Type B pancreatic cell (in vitro differentiated cells): Measurements from ENCODE around the gene TMEM69. TPM values are rescaled to one million over a fixed set of nuclear protein-coding genes. Genes with fewer than 3 reads are reported as not detected.
A peak's percentile ranks its signal among the peaks of the same experiment; 100 is the strongest.

Experiments
- DNase-seq: peaks from one replicate; pipeline ENCODE4 v3.0.0; 2021; ENCODE audit warnings: mixed read lengths; ENCODE audit not compliant: unreplicated experiment; ENCODE audit errors: extremely low spot score
- H3K27ac Mint-ChIP-seq: 2 replicates; pipeline ENCODE4 v1.8.0; 2021; ENCODE audit warnings: mild to moderate bottlenecking, mixed read lengths
- H3K27me3 Mint-ChIP-seq: 2 replicates; pipeline ENCODE4 v1.8.0; 2021; ENCODE audit warnings: mixed read lengths
- H3K36me3 Mint-ChIP-seq: 2 replicates; pipeline ENCODE4 v1.8.0; 2021; ENCODE audit warnings: mixed read lengths
- H3K4me1 Mint-ChIP-seq: one replicate; pipeline ENCODE4 v1.8.0; 2021; ENCODE audit warnings: mixed read lengths; ENCODE audit not compliant: unreplicated experiment
- H3K4me3 Mint-ChIP-seq: 2 replicates; pipeline ENCODE4 v1.8.0; 2021; ENCODE audit warnings: mild to moderate bottlenecking, mixed read lengths
- H3K9me3 Mint-ChIP-seq: 2 replicates; pipeline ENCODE4 v1.8.0; 2021; ENCODE audit warnings: mixed read lengths
- CTCF ChIP-seq: fragments of 200-600 bp; sonication (generic); conservative IDR thresholded peaks from 2 replicates; pipeline ENCODE4 v1.5.0; 2021; ENCODE audit warnings: antibody characterized with exemption, mild to moderate bottlenecking
- total RNA-seq: library from RNA; stranded (reverse); gene quantifications from 2 replicates; pipeline ENCODE4 v1.2.1, GENCODE V29; 2021; ENCODE audit warnings: low replicate concordance

Gene TMEM69
- total RNA-seq, 1 donor from 2014 or later = 26.0 TPM

- H3K9me3 Mint-ChIP-seq = no peaks in the 10 kb centered on the region
- no peak for DNase-seq
- H3K4me3 Mint-ChIP-seq = no peak overlapping the region
- no peak for TF ChIP-seq CTCF
- H3K36me3 Mint-ChIP-seq = peaks cover 22% of the 10 kb centered on the region
- H3K27me3 Mint-ChIP-seq = no peaks in the 10 kb centered on the region
- H3K27ac Mint-ChIP-seq = peak overlapping the region; percentile 29
- peaks cover 6% of the 10 kb centered on the region for H3K4me1 Mint-ChIP-seq
Observed at GRCh38 chr1:45660336-45660735, 27.6 kb upstream of the TMEM69 start.

- H3K9me3 Mint-ChIP-seq = no peaks in the 10 kb centered on the region
- no peak overlapping the region for H3K27ac Mint-ChIP-seq
- TF ChIP-seq CTCF = no peak
- peaks cover 32% of the 10 kb centered on the region for H3K36me3 Mint-ChIP-seq
- H3K27me3 Mint-ChIP-seq = no peaks in the 10 kb centered on the region
- DNase-seq = no peak
- no peak overlapping the region for H3K4me3 Mint-ChIP-seq
- peaks cover 13% of the 10 kb centered on the region for H3K4me1 Mint-ChIP-seq
Observed at GRCh38 chr1:45666836-45667235, 21.1 kb upstream of the TMEM69 start.

- no peaks in the 10 kb centered on the region for H3K27me3 Mint-ChIP-seq
- no peak for DNase-seq
- peaks cover 35% of the 10 kb centered on the region for H3K36me3 Mint-ChIP-seq
- H3K4me3 Mint-ChIP-seq = no peak overlapping the region
- no peaks in the 10 kb centered on the region for H3K9me3 Mint-ChIP-seq
- no peak overlapping the region for H3K27ac Mint-ChIP-seq
- H3K4me1 Mint-ChIP-seq = peaks cover 13% of the 10 kb centered on the region
- no peak for TF ChIP-seq CTCF
Observed at GRCh38 chr1:45667321-45668111, 20.5 kb upstream of the TMEM69 start.

GRCh38 chr1:45668526-45668925 is 19.5 kb upstream of the TMEM69 start:
- no peak overlapping the region for H3K4me3 Mint-ChIP-seq
- H3K27ac Mint-ChIP-seq = no peak overlapping the region
- no peak for DNase-seq
- H3K4me1 Mint-ChIP-seq = peaks cover 7% of the 10 kb centered on the region
- TF ChIP-seq CTCF = no peak
- H3K36me3 Mint-ChIP-seq = peaks cover 37% of the 10 kb centered on the region
- no peaks in the 10 kb centered on the region for H3K27me3 Mint-ChIP-seq
- no peaks in the 10 kb centered on the region for H3K9me3 Mint-ChIP-seq

- Mint-ChIP-seq H3K4me1 (peaks cover 8% of the 10 kb centered on the region), H3K9me3 (no peaks in the 10 kb centered on the region), H3K36me3 (peaks cover 38% of the 10 kb centered on the region), H3K27ac (no peak overlapping the region), H3K27me3 (no peaks in the 10 kb centered on the region), H3K4me3 (no peak overlapping the region)
- no peak for TF ChIP-seq CTCF
- no peak for DNase-seq
Observed at GRCh38 chr1:45669379-45669778, 18.6 kb upstream of the TMEM69 start.
